NCI-H1092 (cell line): ENCODE results near the gene PSME2.
A peak's percentile ranks its signal among the peaks of the same experiment; 100 is the strongest.

Source experiments
- DNase-seq: peaks from one replicate; lab custom pipeline; 2025; lab: John Stamatoyannopoulos, UW

Gene PSME2

DNA sequence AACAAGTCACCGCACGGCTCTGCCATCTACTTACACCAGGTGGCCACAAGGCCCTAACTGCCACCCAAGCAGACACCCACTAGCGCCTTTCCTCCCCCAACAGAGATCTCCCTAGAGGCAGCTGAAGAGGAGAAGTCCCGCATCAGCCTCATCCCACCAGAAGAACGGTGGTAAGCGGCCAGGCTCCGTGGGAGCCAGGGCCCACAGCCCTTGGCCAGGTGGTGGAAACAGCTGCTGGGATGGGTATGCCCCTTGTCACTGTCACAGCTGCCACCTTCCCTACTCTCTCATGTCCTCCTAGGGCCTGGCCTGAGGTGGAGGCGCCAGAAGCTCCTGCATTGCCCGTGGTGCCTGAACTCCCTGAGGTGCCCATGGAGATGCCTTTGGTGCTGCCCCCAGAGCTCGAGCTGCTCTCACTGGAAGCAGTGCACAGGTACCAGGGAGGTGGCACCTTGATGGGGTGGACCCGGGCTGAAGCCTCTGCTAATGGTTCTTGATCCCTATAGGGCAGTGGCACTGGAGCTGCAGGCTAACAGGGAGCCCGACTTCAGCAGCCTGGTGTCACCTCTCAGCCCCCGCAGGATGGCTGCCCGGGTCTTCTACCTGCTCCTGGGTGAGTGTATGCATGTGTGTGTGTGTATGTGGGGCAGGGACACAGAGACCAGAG lies 33.0 kb upstream of the PSME2 start:
- DNase-seq: no peak

DNA sequence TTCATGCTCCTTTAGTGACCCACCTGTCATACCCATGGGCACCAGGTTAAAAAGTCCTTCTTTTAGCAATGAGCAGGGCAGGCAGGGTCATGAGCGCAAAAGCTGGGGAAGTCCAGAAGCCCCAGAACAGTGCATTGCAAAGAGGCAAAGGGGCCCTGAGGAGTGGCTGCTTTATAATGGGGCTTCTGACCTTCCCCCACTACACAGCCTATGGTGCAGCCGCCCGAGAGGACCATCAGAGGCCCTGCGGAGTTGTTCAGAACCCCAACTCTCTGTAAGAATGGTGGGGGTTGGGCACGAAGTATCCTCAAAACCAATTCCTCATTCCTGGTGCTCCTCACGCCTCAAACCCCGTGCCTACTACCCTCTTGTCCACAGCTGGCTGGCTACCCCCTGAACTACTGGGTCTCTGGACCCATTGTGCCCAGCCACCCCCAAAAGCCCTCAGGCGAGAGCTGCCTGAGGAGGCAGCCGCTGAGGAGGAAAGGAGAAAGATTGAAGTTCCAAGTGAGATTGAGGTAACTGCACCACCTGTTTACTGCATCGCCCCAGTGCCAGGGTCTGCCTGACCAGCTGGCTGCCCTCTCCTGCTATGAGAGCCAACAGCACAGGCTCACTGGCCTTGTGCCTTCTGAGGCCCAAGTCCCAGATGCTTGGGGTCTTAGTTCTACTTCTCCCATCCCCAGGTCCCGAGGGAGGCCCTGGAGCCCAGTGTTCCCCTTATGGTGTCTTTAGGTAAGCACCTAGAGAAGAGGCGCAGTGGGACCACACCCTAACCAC lies 32.2 kb upstream of the PSME2 start:
- DNase-seq: no peak

DNA sequence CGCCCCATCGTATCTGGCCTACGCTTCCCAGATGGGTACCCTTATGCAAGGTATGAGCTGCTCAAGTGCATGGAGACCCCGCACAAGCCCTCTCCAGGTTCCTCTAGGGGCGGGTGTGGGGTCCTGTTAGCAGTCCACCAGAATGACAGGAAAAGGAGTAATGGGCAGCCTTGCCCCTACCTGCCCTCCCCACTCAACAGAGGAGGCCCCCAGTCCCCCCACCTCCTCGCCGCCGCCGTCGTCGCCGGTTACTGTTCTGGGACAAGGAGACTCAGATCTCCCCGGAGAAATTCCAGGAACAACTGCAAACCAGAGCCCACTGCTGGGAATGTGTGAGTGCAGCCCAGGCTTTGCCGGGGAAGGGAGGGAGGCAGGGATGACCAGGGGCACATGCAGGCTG lies 31.5 kb upstream of the PSME2 start:
- no peak for DNase-seq

DNA sequence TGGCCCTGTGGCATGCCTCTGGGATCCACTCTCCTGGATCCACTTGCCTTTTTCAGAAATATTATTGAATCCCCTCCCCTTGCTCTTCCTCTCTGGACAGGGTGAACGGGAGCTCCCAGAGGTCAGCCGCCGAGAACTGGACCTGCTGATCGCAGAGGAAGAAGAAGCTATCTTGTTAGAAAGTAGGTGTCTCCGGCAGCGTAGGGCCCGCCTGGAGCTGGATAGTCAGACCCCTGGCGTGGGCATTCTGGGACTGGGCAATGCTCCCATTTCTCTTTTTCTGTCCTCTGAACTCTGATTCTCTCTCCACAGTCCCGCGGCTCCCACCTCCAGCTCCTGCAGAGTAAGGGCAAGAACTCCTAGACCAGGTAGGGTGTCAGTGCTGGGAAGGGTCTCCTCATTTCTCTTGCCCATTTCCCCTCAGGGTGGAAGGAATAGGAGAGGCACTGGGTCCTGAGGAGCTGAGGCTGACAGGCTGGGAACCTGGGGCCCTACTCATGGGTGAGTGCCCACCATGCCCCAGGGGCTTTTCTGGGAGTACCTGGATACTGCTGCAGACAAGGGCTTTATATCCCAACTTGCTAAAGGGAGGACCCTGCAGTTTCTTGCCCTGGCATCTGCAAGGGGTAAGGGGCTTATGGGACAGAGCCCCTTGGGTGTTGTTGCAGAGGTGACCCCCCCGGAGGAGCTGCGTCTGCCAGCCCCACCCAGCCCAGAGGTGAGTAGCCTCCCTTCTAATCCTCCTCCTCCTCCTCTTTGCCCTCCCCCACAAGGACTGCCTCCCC lies 30.8 kb upstream of the PSME2 start:
- DNase-seq: no peak

DNA sequence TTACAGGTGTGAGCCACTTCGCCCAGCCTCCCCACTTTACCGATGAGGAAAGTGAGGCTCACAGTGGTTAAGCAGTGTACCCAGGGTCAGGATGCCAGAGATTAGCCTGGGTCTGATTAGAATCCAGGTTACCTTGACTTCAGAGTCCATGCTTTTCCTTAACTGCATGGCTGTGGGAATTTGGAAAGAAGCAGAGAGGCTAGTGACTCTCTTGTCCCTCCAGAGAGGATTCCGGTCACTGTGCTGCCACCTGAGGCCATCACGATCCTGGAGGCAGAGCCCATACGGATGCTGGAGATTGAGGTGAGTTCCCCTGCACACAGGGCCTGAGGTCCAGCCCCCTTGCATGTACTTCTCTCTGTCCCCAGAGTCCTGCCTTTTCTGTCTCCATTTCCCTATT lies 30.2 kb upstream of the PSME2 start:
- no peak for DNase-seq

DNA sequence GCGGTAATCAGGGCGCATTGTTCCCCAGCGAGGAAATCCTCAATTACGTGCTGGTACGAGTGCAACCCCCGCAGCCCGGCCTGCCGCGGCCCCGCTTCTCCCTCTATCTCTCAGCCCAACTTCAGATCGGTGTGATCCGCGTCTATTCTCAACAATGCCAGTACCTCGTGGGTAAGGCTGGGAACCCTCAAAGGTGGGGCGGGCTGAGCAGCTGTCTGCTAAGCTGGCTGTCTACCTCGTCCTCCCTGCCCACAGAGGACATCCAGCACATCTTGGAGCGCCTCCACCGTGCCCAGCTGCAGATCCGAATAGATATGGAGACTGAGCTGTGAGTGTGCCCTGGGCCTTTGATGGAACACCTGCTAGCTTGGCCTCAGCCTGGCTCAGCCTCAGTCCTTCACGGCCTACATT lies 26.5 kb upstream of the PSME2 start:
- DNase-seq: no peak

DNA sequence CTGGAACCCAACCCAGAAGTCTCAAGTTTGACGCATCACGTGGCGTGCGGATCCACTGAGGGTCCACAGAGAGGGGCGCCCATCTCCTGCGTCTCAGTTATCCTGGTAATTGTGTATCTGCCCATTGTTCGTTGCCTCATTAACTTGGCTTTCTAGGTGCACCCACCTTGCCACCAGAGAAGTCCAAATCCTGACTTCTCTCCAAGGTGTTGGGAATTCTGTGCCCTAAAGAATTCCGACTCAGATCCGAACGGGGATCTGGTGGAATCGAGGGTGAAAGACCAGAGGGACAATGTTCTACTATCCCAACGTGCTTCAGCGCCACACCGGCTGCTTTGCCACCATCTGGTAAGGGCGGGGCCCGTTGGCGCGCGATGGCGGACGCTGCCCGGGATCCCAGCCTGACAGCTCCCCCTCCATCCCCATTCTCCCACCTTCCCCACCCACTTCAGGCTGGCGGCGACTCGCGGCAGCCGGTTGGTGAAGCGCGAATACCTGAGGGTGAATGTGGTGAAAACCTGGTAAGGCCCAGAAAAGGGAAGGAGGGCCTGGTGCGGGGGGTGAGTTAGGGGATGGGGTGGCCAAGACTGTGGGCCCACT lies 26.0 kb upstream of the PSME2 start:
- no peak for DNase-seq

DNA sequence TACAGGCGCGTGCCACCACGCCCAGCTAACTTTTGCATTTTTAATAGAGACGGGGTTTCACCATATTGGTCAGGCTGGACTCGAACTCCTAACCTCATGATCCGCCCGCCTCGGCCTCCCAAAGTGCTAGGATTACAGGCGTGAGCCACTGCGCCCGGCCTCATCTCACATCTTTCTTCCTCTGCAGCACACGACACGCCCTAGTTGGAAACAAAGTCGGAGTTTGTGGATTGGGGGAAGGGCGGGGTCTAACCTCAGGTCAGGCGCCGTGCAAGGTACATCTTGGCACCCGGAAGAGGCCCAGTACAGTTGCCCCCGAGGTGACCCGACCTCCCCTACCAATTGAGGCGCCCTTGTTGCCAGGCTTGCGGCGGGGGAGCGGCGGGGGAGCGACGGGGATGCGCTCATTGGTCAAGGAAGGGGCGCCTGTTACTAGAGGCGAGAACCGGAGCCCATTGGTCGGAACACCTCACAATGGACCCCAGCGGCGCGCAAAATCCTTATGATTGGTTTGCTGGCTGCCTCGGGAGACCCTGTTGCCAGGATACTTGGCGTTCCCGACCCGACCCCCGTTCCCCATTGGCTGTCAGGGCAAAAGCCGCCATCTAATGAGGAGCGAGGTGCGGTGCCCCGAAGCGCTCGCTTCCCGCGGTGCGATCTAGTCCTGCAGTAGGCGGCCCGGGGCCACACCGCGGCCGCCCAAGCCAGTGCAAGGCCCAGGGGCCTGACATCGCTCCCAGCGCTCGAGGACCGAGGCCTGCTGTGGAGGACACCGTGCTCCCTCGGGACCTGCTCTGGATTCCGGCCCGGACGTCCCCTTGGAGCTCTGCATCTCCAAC lies 25.2 kb upstream of the PSME2 start, which contains the start of gene REC8:
REC8 (plus strand) TSS at position 659 of the 839 bp plus-strand sequence. CDS start 473 bp downstream, outside the sequence.
- peak; percentile 95 for DNase-seq

DNA sequence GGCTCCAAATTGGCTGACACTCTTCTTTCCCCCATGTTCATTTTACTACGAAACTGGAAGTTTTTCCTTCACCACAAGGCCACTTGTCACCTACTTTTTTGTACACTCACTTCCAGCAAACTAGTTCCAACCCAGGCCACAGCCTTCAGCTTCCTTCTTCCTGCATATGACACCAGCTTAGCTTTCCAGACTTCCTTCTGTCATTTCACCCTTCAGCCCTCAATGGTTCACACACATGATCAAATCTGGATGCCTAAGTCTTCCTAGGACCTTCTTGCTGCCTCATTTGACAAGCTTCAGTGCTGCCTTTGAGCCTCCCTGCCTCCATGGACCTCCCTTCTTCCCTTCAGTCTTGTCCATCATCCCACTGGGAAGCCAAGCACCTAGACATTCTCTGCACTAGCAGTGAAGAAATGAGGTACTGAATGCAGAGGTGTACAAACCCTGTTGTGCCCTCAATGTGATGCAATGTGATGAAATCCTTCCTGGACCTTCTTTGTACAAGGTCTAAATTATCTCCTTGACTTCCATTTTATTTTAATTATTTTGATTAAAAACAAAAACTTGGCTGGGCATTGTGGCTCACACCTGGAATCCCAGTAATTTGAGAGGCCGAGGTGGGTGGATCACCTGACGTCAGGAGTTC lies 21.2 kb upstream of the PSME2 start:
- DNase-seq: no peak

DNA sequence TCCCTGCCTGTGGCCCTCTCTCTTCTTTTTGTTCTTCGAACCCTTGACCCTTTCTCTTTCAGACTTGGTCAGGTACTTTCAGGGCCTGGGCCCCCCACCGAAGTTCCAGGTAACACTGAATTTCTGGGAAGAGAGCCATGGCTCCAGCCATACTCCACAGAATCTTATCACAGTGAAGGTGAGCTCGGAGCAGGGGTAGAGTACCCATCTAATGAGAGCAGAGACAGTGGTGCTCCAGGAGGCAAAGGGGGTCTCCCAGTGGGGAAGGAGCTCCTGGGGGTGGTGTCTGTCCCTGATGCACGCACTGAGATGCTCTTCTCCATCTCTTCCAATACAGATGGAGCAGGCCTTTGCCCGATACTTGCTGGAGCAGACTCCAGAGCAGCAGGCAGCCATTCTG lies 19.4 kb upstream of the PSME2 start:
- DNase-seq: no peak

DNA sequence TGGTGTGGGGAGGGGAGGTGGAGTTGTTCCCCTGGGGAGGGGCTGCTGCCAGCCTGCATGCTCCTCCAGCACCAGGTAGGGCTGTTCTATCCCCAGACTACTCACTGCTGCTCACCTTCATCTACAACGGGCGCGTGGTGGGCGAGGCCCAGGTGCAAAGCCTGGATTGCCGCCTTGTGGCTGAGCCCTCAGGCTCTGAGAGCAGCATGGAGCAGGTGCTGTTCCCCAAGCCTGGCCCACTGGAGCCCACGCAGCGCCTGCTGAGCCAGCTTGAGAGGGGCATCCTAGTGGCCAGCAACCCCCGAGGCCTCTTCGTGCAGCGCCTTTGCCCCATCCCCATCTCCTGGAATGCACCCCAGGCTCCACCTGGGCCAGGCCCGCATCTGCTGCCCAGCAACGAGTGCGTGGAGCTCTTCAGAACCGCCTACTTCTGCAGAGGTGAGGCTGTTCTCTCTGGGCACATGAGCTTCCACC lies 18.1 kb upstream of the PSME2 start:
- no peak for DNase-seq

DNA sequence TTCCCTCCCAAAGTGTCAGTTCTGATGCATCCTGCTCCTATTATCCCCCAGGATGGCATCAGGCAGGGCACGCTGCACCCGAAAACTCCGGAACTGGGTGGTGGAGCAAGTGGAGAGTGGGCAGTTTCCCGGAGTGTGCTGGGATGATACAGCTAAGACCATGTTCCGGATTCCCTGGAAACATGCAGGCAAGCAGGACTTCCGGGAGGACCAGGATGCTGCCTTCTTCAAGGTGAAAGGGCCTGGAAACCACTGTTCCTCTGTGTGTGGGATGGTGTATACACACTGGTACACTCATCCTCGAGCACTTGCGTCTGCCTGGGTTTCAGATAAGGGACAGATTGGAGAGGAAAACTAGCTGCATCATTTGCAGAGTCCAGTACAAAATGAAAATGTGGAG lies 15.7 kb upstream of the PSME2 start:
- DNase-seq: no peak

DNA sequence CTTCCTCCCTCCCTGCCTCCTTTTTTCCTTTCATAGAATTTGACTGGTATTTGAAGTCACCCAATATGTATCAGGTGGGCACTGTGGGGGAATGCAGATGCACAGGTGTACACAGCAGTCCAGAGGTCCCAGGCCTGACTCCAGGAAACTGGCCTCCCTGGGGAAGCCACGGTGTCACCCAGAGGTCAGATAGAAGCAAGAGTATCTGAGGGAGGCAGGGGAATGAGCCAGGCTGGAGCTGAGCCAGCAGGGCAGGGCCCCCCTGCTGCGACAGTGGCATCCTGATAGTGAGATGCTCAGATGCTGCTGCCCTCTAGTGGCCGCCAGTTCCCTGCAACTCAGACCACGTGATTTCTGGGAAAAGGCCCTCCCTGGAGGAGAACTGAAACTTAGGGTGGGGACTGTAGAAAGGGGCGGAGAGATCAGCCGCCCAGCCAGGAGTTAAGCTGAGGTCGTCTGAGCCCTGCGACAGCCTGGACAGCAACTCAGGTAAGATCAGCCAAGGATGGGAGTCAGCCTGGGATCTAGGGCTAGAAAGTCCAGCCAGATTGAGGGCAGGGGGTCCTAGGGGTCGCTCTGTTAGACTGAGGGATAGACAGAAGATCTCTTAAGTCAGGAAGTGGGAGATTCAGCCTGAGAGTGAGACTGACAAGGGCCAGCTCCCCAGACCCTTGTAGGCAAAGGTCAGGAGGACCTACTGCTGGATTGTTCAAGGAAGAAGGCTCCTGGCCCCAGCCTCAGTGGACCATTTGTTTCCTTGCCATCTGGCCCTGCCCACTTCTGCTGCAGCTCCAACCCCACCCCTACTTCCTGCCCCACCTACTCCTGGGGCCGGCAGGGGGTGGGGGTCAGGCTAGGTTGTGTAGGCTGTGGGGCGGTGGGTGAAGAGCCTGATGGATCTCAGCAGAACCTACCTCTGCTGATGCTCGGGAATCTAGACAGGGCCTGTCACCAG lies 14.7 kb upstream of the PSME2 start, which contains the start of gene IRF9:
IRF9 (plus strand) TSS at position 416 of the 955 bp plus-strand sequence. CDS start 880 bp downstream, outside the sequence.
- peak; percentile 84 for DNase-seq

DNA sequence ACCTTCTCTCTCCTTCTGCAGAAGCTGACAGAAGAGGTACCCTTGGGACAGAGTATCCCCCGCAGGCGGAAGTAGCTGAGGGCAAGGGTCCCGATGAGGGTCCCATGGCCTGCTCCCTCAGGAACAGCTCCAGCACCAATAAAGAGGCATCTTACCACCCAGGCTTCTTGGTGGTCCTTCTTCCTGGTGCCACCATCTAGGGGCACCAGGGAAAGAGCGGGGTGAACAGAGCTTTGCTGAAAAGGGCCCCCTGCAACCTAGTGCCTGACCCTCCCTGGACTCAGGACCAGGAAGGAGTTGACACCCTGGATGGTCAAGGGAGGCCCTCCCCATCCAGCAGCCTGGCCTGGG lies 14.1 kb upstream of the PSME2 start:
- no peak for DNase-seq

DNA sequence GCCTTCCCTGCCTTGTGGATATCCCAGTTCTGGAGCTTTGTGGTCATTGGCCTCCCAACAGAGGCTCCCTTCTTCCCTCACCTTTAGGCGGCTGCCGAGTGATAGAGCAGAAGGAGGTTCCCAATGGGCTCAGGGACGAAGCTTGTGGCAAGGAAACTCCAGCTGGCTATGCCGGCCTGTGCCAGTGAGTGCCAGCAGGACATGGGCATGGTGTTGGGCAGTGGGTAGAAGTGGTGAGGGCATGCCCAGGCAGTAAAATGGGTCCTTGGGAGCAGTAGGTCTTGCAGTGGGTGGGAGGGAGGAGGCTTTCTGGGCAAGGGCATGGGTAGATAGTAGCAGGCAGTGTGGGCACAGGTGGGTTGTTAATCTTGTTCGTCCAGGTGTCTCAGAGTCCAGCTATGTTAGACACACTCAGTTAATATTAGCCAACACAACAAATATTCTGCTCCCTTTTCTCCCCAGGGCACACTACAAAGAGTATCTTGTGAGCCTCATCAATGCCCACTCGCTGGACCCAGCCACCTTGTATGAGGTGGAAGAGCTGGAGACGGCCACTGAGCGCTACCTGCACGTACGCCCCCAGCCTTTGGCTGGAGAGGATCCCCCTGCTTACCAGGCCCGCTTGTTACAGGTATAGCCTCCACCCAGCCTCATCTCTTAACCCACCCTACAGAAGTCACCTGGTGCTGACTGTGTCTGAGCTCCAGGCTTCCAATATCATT lies 13.5 kb upstream of the PSME2 start:
- DNase-seq: no peak

DNA sequence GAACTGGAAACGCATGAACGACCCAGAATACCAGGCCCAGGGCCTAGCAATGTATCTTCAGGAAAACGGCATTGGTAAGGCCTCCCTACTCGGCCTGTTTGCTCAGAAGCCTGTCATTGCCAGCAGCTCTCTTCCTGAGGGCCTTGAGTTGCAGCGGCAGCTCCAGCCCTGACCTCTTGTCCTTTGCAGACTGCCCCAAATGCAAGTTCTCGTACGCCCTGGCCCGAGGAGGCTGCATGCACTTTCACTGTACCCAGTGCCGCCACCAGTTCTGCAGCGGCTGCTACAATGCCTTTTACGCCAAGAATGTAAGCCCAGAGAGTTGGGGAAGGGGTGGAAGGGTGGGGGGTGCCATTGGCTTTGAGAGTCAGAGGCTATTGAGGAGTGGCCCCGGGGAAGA lies 10.9 kb upstream of the PSME2 start:
- no peak for DNase-seq

DNA sequence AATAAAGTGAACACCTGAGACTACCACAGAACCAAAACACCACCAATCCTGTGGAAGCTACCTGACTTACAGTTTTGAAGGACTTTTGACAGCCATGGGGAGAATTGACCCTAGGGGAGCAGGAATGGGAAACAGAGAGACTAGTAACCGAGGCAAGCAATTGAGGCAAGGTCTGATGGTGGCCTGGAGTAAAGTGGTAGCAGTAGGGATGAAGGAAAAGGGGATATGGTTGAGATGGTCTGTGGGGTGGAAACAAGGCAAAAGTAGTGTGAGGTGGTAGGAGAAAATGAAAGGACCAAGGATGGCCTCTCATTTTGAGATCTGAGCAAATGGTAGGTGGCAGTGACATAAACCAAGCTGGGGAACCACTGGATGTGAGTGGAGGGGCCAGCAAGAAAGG lies 10.4 kb upstream of the PSME2 start:
- DNase-seq: no peak

DNA sequence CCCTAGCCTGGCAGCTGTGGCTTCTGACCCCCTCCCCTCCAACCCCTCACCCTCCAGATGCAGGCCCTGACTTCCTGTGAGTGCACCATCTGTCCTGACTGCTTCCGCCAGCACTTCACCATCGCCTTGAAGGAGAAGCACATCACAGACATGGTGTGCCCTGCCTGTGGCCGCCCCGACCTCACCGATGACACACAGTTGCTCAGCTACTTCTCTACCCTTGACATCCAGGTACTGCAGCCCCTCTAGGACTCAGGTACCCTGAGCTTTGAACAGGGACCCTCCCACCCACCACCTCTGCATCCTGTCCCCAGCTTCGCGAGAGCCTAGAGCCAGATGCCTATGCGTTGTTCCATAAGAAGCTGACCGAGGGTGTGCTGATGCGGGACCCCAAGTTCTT lies 8.7 kb upstream of the PSME2 start:
- no peak for DNase-seq
